ENCODE measurements around the gene LIPK.

LIPK gene

GRCh38 chr10:88759366-88760101 is 53.5 kb downstream of the LIPK start, which contains the start of gene LIPN:
Gene LIPN, plus strand, starts transcription at chr10:88760020. Its CDS starts 1,386 bp downstream, at chr10:88761406.
- 0 out of 2 replicates have a peak, but pooled peaks have one; percentile 32 for TF ChIP-seq MYC (IDR thresholded peaks at IDR 0.05; ENCODE audit: low read depth, low read length)
- peak; percentile 36; the same call in 1 of the 2 replicates for TF ChIP-seq MAX (IDR thresholded peaks at IDR 0.05; ENCODE audit: low read depth, low read length)
- no peak for TF ChIP-seq CTCF (IDR thresholded peaks at IDR 0.05; ENCODE audit: low read depth, low read length)
- TF ChIP-seq POLR2A (IDR thresholded peaks at IDR 0.05; ENCODE audit: extremely low read depth, insufficient read length) = no peak
- no peak within 1 kb of the TSS for H3K4me3 ChIP-seq (ENCODE audit: low read depth, low read length)
- peak; percentile 80 for DNase-seq (ENCODE audit: low read depth)

- no peak for DNase-seq (ENCODE audit: low read depth)
- no peak for TF ChIP-seq MYC (IDR thresholded peaks at IDR 0.05; ENCODE audit: low read depth, low read length)
- no peak for TF ChIP-seq CTCF (IDR thresholded peaks at IDR 0.05; ENCODE audit: low read depth, low read length)
- no peak for TF ChIP-seq POLR2A (IDR thresholded peaks at IDR 0.05; ENCODE audit: extremely low read depth, insufficient read length)
- TF ChIP-seq MAX (IDR thresholded peaks at IDR 0.05; ENCODE audit: low read depth, low read length) = no peak
- H3K4me3 ChIP-seq (ENCODE audit: low read depth, low read length) = no peak overlapping the region
These were observed 56.9 kb downstream of the LIPK start for GRCh38 chr10:88762906-88763305.

- H3K4me3 ChIP-seq (ENCODE audit: low read depth, low read length) = no peak overlapping the region
- DNase-seq (ENCODE audit: low read depth) = no peak
- no peak for TF ChIP-seq POLR2A (IDR thresholded peaks at IDR 0.05; ENCODE audit: extremely low read depth, insufficient read length)
- TF ChIP-seq MAX (IDR thresholded peaks at IDR 0.05; ENCODE audit: low read depth, low read length) = no peak
- no peak for TF ChIP-seq CTCF (IDR thresholded peaks at IDR 0.05; ENCODE audit: low read depth, low read length)
- no peak for TF ChIP-seq MYC (IDR thresholded peaks at IDR 0.05; ENCODE audit: low read depth, low read length)
These were observed 57.4 kb downstream of the LIPK start for GRCh38 chr10:88763441-88763840.

- no peak overlapping the region for H3K4me3 ChIP-seq (ENCODE audit: low read depth, low read length)
- TF ChIP-seq MAX (IDR thresholded peaks at IDR 0.05; ENCODE audit: low read depth, low read length) (no peak), CTCF (IDR thresholded peaks at IDR 0.05; ENCODE audit: low read depth, low read length) (no peak), POLR2A (IDR thresholded peaks at IDR 0.05; ENCODE audit: extremely low read depth, insufficient read length) (no peak), MYC (IDR thresholded peaks at IDR 0.05; ENCODE audit: low read depth, low read length) (no peak)
- DNase-seq (ENCODE audit: low read depth) = no peak
These were observed 58.1 kb downstream of the LIPK start for GRCh38 chr10:88764110-88764509.

DNA sequence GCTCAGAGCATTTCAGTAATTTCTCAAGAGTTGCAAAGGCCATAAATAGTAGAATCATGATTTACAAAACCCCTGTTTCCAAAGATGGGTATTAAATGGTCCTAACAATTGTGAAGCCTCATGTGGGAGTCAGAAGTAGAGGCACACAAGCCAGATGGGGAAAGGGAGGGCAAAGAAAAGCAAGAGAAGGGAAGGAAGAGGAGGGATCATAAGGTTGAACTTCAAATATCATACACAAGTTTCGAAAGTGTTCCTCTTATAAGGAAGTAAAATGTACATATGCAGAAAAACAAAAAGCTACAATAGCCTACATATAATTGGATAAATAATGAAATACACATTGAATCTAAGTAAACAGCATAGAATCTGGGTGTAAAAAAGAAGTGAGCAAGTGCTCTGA is 59.8 kb downstream of the LIPK start:
- H3K4me3 ChIP-seq (ENCODE audit: low read depth, low read length) = no peak overlapping the region
- TF ChIP-seq POLR2A (IDR thresholded peaks at IDR 0.05; ENCODE audit: extremely low read depth, insufficient read length) (no peak), MAX (IDR thresholded peaks at IDR 0.05; ENCODE audit: low read depth, low read length) (no peak), MYC (IDR thresholded peaks at IDR 0.05; ENCODE audit: low read depth, low read length) (no peak), CTCF (IDR thresholded peaks at IDR 0.05; ENCODE audit: low read depth, low read length) (no peak)
- DNase-seq (ENCODE audit: low read depth) = no peak

All from NB4 (cell line).